Glutamatergic neuron (in vitro differentiated cells): ENCODE measurements around the gene YPEL1. TPM values are rescaled to one million over a fixed set of nuclear protein-coding genes. Genes with fewer than 3 reads are reported as not detected.

Source experiments
- DNase-seq: peaks from one replicate; pipeline ENCODE4 v3.0.0; 2022
- H3K27ac Mint-ChIP-seq: one replicate; pipeline ENCODE4 v1.8.0; 2020; ENCODE audit warnings: mild to moderate bottlenecking, mixed read lengths, inconsistent platforms; ENCODE audit not compliant: unreplicated experiment
- H3K27me3 Mint-ChIP-seq: one replicate; pipeline ENCODE4 v1.8.0; 2020; ENCODE audit warnings: mild to moderate bottlenecking, moderate library complexity, mixed read lengths, inconsistent platforms; ENCODE audit not compliant: unreplicated experiment
- H3K36me3 Mint-ChIP-seq: one replicate; pipeline ENCODE4 v1.8.0; 2020; ENCODE audit warnings: mild to moderate bottlenecking, mixed read lengths, inconsistent platforms; ENCODE audit not compliant: unreplicated experiment
- H3K4me1 Mint-ChIP-seq: one replicate; pipeline ENCODE4 v1.8.0; 2020; ENCODE audit warnings: mild to moderate bottlenecking, low read depth, mixed read lengths, inconsistent platforms; ENCODE audit not compliant: unreplicated experiment
- H3K4me3 Mint-ChIP-seq: one replicate; pipeline ENCODE4 v1.8.0; 2020; ENCODE audit warnings: mild to moderate bottlenecking, mixed read lengths, inconsistent platforms; ENCODE audit not compliant: unreplicated experiment
- H3K9me3 Mint-ChIP-seq: one replicate; pipeline ENCODE4 v1.8.0; 2020; ENCODE audit warnings: mild to moderate bottlenecking, moderate library complexity, mixed read lengths, inconsistent platforms; ENCODE audit not compliant: unreplicated experiment
- total RNA-seq: library from RNA; stranded (reverse); fragmentation: NEBNext Ultra II Directional; extraction: Animal tissue kit (Norgen Biotek cat#: 25700); gene quantifications from one replicate; pipeline ENCODE4 v1.2.1, GENCODE V29; 2021; ENCODE audit not compliant: unreplicated experiment
- TF ChIP-seq, protein P1 (sequence below): fragments of 200-600 bp; sonication (generic); IDR thresholded peaks from one replicate; pipeline ENCODE4 v1.5.0; 2021; ENCODE audit not compliant: partially characterized antibody, unreplicated experiment

The YPEL1 gene
- total RNA-seq, 1 donor from 2014 or later, result 71.2 TPM

DNA sequence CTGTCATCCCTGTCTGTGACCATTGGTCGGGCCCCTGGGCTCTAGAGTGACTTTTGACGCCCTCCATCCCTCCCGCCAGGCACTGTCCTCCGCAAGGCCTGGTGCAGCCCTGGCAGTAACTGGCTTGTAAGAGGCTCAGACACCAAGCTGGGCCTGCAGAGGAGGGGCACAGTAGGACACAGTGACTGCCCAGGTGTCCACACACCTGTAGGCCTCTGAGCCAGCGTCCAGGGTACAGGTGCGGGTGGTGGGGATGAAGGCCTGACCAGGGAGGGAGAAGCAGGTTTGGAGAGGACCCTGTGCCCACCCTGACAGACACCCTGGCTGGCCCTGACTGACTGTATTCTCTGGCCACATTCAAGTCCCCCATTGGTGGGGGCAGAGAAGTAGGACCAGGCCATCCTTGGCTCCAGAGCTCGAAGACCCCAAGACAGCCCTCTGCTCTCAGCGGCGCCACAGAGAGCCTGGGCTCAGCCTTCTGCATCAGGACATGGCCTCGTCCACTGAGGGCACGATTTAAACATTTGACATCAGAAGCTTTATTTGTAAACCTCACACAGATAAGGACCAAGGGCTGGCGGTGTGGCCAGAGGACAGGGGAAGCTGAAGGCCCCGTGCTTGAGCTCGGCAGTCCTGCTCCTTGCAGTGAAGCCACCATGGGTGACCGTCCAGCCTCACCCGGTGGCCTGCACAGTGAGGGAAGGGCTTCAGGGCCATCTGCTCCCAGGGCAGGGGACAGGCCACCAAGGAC, 38.4 kb downstream of the YPEL1 start:
- H3K4me1 Mint-ChIP-seq, result peaks cover 5% of the 10 kb centered on the region
- peak overlapping the region; percentile 80 for H3K27ac Mint-ChIP-seq
- peaks cover 10% of the 10 kb centered on the region for H3K36me3 Mint-ChIP-seq
- H3K27me3 Mint-ChIP-seq, result peaks cover 6% of the 10 kb centered on the region
- H3K4me3 Mint-ChIP-seq, result no peak overlapping the region
- no peak for DNase-seq
- TF ChIP-seq, protein P1, sequence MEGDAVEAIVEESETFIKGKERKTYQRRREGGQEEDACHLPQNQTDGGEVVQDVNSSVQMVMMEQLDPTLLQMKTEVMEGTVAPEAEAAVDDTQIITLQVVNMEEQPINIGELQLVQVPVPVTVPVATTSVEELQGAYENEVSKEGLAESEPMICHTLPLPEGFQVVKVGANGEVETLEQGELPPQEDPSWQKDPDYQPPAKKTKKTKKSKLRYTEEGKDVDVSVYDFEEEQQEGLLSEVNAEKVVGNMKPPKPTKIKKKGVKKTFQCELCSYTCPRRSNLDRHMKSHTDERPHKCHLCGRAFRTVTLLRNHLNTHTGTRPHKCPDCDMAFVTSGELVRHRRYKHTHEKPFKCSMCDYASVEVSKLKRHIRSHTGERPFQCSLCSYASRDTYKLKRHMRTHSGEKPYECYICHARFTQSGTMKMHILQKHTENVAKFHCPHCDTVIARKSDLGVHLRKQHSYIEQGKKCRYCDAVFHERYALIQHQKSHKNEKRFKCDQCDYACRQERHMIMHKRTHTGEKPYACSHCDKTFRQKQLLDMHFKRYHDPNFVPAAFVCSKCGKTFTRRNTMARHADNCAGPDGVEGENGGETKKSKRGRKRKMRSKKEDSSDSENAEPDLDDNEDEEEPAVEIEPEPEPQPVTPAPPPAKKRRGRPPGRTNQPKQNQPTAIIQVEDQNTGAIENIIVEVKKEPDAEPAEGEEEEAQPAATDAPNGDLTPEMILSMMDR, result no peak
- peaks cover 7% of the 10 kb centered on the region for H3K9me3 Mint-ChIP-seq

DNA sequence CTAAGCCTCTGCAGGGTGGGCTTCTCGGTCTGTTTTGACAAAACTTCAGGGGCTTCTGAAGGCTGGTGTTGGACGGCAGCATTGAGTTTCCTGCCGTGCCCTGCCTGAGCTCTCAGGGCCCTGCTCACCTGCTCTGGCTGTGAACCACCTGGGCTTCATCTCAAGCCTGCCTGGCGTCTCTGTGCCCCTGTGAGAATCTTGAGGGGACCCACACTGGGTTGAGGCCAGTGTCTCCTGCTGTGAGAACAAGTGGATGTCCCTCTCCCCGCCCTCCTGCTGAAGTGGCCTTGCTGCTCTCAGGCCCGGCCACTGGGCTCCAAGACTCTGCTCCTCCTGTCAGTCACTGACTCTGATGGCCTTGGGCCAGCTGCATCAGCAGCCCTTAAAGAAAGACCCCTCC, 39.5 kb downstream of the YPEL1 start:
- H3K9me3 Mint-ChIP-seq, result peaks cover 9% of the 10 kb centered on the region
- no peak for DNase-seq

GRCh38 chr22:21695430-21696085, 40.0 kb downstream of the YPEL1 start:
- H3K4me1 Mint-ChIP-seq, result peaks cover 9% of the 10 kb centered on the region
- TF ChIP-seq, protein P1, result no peak
- peaks cover 9% of the 10 kb centered on the region for H3K9me3 Mint-ChIP-seq
- peaks cover 6% of the 10 kb centered on the region for H3K36me3 Mint-ChIP-seq
- no peak overlapping the region for H3K4me3 Mint-ChIP-seq
- H3K27ac Mint-ChIP-seq, result no peak overlapping the region
- H3K27me3 Mint-ChIP-seq, result peaks cover 10% of the 10 kb centered on the region
- DNase-seq, result no peak

More for the DNA sequence above, 39.5 kb downstream of the YPEL1 start:
- H3K36me3 Mint-ChIP-seq, result peaks cover 6% of the 10 kb centered on the region
- TF ChIP-seq, protein P1, result no peak
- H3K4me3 Mint-ChIP-seq, result no peak overlapping the region
- peaks cover 8% of the 10 kb centered on the region for H3K4me1 Mint-ChIP-seq
- no peak overlapping the region for H3K27ac Mint-ChIP-seq
- H3K27me3 Mint-ChIP-seq, result peaks cover 9% of the 10 kb centered on the region

DNA sequence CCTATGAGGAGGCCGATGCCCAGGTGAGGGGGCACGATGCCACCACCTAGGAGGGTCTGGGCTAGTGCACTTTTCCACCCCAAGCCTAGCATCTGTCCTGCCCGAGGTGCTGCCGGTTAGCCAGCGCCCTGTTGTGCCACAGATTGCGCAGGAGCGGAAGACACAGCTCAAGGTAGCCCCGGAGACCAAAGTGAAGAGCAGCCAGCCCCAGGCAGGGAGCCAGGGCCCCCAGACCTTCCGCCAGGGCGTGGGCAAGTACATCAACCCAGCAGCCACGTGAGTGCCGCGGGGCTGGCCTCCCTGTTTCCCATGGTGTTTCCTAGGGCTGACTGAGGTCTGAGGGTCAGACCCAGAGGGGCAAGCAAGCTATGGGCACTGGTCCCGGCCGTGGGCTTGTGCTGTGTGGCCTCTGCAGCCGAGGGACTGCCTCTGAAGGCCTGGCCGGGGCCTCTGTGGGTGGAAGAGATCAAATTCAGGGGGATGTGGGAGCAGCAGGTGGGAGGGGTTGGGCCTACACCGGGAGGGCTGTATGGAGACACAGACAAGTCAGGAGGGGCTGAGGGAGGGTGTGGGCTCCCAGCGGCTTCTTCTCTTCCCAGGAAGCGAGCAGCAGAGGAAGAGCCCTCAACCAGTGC, 40.7 kb downstream of the YPEL1 start:
- no peak for DNase-seq
- H3K4me3 Mint-ChIP-seq, result no peak overlapping the region
- H3K9me3 Mint-ChIP-seq, result peaks cover 9% of the 10 kb centered on the region
- peaks cover 6% of the 10 kb centered on the region for H3K36me3 Mint-ChIP-seq
- H3K4me1 Mint-ChIP-seq, result peaks cover 12% of the 10 kb centered on the region
- TF ChIP-seq, protein P1, result no peak
- no peak overlapping the region for H3K27ac Mint-ChIP-seq
- peaks cover 12% of the 10 kb centered on the region for H3K27me3 Mint-ChIP-seq
